Cortex of kidney (tissue), 1 donor: ENCODE measurements around the gene FAIM2.

Source experiments
- DNase-seq: peaks from one replicate; lab custom pipeline; 2025; lab: John Stamatoyannopoulos, UW

The FAIM2 gene

GRCh38 chr12:49824416-49824815 lies 79.3 kb downstream of the FAIM2 start:
- DNase-seq = no peak

GRCh38 chr12:49823951-49824350 lies 79.7 kb downstream of the FAIM2 start:
- no peak for DNase-seq

- no peak for DNase-seq
These were observed 80.3 kb downstream of the FAIM2 start for GRCh38 chr12:49823350-49823749.

- DNase-seq = no peak
These were observed 82.1 kb downstream of the FAIM2 start for GRCh38 chr12:49821373-49822287.

GRCh38 chr12:49819786-49820185 lies 83.9 kb downstream of the FAIM2 start:
- no peak for DNase-seq

GRCh38 chr12:49818241-49818895 lies 85.3 kb downstream of the FAIM2 start:
- no peak for DNase-seq
